ENCODE results near the gene QRICH1. TPM values are rescaled to one million over a fixed set of nuclear protein-coding genes. Genes with fewer than 3 reads are reported as not detected.

Gene QRICH1
- total and polyA plus RNA-seq, 2 of the 13 experiments (the other 11 are each of a cell fraction or from before 2014, with no cell fraction given): 52.6 to 102 TPM

GRCh38 chr3:49098910-49099630 lies 5.2 kb upstream of the QRICH1 start:
- CTCF ChIA-PET (ENCODE audit: low intra/inter-chr PET ratio, low total read pairs): no interaction called here
- TF ChIP-seq ZBTB38 (CRISPR knock-in tag; IDR thresholded peaks at IDR 0.05) (no peak), ZNF3 (CRISPR knock-in tag; IDR thresholded peaks at IDR 0.05) (no peak), PRDM10 (CRISPR knock-in tag; IDR thresholded peaks at IDR 0.05; ENCODE audit: low read depth) (no peak), ZHX1 (CRISPR knock-in tag; IDR thresholded peaks at IDR 0.05; ENCODE audit: low read depth) (no peak), FOXK1 (CRISPR knock-in tag; IDR thresholded peaks at IDR 0.05; ENCODE audit: borderline replicate concordance, low read depth) (no peak), SIX1 (CRISPR knock-in tag; IDR thresholded peaks at IDR 0.05; ENCODE audit: borderline replicate concordance) (no peak), ZFP90 (CRISPR knock-in tag; IDR thresholded peaks at IDR 0.05; ENCODE audit: borderline replicate concordance) (no peak), LBX2 (CRISPR knock-in tag; IDR thresholded peaks at IDR 0.05; ENCODE audit: borderline replicate concordance) (no peak), ZNF660 (CRISPR knock-in tag; IDR thresholded peaks at IDR 0.05; ENCODE audit: borderline replicate concordance, low read depth) (no peak), ZNF33A (CRISPR knock-in tag; IDR thresholded peaks at IDR 0.05; ENCODE audit: borderline replicate concordance) (no peak), ZMYM4 (CRISPR knock-in tag; IDR thresholded peaks at IDR 0.05) (no peak), HOXA7 (CRISPR knock-in tag; IDR thresholded peaks at IDR 0.05) (no peak), HOMEZ (CRISPR knock-in tag; IDR thresholded peaks at IDR 0.05; ENCODE audit: low read depth) (no peak), HMG20B (CRISPR knock-in tag; conservative IDR thresholded peaks at IDR 0.05) (no peak), TBX3 (IDR thresholded peaks at IDR 0.05; ENCODE audit: borderline replicate concordance) (no peak)

More at GRCh38 chr3:49098910-49099630, 5.2 kb upstream of the QRICH1 start:
- Histone ChIP-seq H2AFZ (ENCODE audit: low read length) (no peak overlapping the region), H3K27me3 (ENCODE audit: control insufficient read depth in 1 of 2, insufficient read depth in 2 of 2, low read length in 2 of 2) (no peaks in the 10 kb centered on the region; a peak in 1 of 5 replicates), H3K9me3 (ENCODE audit: low read length) (no peaks in the 10 kb centered on the region), H4K20me1 (ENCODE audit: insufficient read depth, low read length) (no peaks in the 10 kb centered on the region), H3K36me3 (replicated peaks in 1 of 2; ENCODE audit: control insufficient read depth in 1 of 2, insufficient read depth in 2 of 2, low read length in 2 of 2) (peaks cover 29 to 58% of the 10 kb centered on the region in 2 experiments), H3K4me3 (replicated peaks in 1 of 3; ENCODE audit: insufficient read depth in 1 of 3, low read depth in 2 of 3, low read length in 3 of 3) (no peak overlapping the region), H3K4me1 (ENCODE audit: insufficient read depth, low read length) (peaks cover 22% of the 10 kb centered on the region), H3K27ac (ENCODE audit: extremely low read length, insufficient read depth, low read length) (no peak overlapping the region), H3K4me2 (ENCODE audit: low read depth, low read length) (no peak overlapping the region), H3K9ac (ENCODE audit: insufficient read depth, low read depth, low read length) (no peak overlapping the region), H3K79me2 (ENCODE audit: insufficient read depth, low read length) (peaks cover 15% of the 10 kb centered on the region)
- 98% methylated on average over 9 of the region's 13 CpGs for WGBS (ENCODE audit: low lambda C conversion rate)
- POLR2A ChIA-PET: interaction anchor here (1.4 kb wide), 1 partner anchor 22 kb away, joined by 3 read pairs; the partner anchor contains the start of gene USP19
- in situ Hi-C loops (cut with HindIII; ENCODE audit: extremely low pct_ligation_motif_present, low pct_unique_long_range_greater_than_20kb): no loop called here
- no peak for DNase-seq (ENCODE audit: low spot score)
- intact Hi-C loops (cut with micrococcal nuclease; ENCODE audit: unreplicated experiment): no loop called here
- no peak for FAIRE-seq
- no peak for ATAC-seq
- no TSS peak for BruUV-seq (replicated peaks)

Measured in HepG2 (cell line).